ENCODE measurements around the gene NFATC3. TPM values are rescaled to one million over a fixed set of nuclear protein-coding genes. Genes with fewer than 3 reads are reported as not detected.

The NFATC3 gene
- total RNA-seq, 1 experiment from 2014 or later: 33.0 TPM

DNA sequence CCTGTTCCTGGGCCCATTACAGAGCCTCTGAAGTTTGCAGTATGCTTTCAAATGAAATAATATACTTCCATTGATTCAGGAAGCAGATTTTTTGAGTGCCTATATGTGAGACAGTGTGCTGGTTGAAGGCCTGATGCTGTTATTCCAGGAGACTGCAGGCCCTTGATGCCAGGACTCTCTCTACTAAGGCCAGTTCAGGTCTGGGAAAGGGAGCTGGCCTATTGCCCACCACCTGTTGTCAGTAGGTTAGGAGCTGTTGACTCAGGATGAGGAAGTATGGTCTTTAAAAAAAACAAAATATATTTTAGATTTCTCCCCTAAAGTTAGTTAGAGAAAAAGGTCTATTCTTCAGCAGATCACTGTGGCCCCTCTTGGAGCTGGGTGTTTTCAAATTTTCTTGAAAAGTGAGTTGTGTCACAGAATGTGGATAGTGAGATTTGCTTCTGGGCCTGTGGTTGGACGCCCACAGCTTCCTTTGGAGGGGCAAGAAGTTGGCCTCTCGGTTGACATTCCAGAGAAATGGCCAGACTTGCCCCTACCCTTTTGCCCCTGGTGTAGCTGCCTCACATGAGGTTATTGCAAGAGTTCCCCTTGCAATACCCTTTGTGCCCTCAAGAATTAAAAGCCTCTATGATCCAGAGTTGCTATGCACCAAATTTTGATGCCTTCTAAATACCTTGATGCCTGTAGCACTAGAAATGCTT, 142.8 kb downstream of the NFATC3 start:
- Histone ChIP-seq H2BK5ac (ENCODE audit: insufficient read length, low read length) (no peak overlapping the region), H3K18ac (ENCODE audit: insufficient read length, low read depth, low read length) (no peak overlapping the region), H4K20me1 (ENCODE audit: control insufficient read depth, insufficient read depth, insufficient read length) (no peaks in the 10 kb centered on the region), H3K27ac (ENCODE audit: insufficient read length, low read depth, low read length) (no peak overlapping the region), H3K4ac (ENCODE audit: low read depth, low read length) (no peak overlapping the region), H2BK12ac (ENCODE audit: insufficient read length, low read depth, low read length) (no peak overlapping the region), H2AFZ (ENCODE audit: low read length) (no peak overlapping the region), H4K5ac (ENCODE audit: insufficient read length, low read depth, low read length) (no peak overlapping the region), H3K23ac (ENCODE audit: insufficient read length, low read depth, low read length) (no peak overlapping the region), H3K9ac (ENCODE audit: extremely low read depth, insufficient read length, low read length) (no peak overlapping the region), H2AK5ac (ENCODE audit: insufficient read length, low read length) (no peak overlapping the region), H3K79me2 (ENCODE audit: insufficient read depth, low read length) (no peaks in the 10 kb centered on the region), H3K9me3 (ENCODE audit: control insufficient read depth, low read depth, low read length) (no peaks in the 10 kb centered on the region), H3K56ac (ENCODE audit: insufficient read length, low read depth, low read length) (no peak overlapping the region), H3K14ac (ENCODE audit: insufficient read depth, low read length) (no peak overlapping the region), H3K4me1 (ENCODE audit: insufficient read depth, low read length) (no peaks in the 10 kb centered on the region), H2BK15ac (ENCODE audit: low read depth, low read length) (no peak overlapping the region), H3K27me3 (ENCODE audit: insufficient read depth, low read length) (no peaks in the 10 kb centered on the region), H2BK20ac (ENCODE audit: low read depth, low read length, poor library complexity, severe bottlenecking) (no peak overlapping the region), H2BK120ac (ENCODE audit: low read depth, low read length, poor library complexity, severe bottlenecking) (no peak overlapping the region), H3K23me2 (ENCODE audit: insufficient read length, low read depth, low read length, poor library complexity, severe bottlenecking) (no peaks in the 10 kb centered on the region), H3K4me2 (ENCODE audit: insufficient read depth, insufficient read length, low read length) (no peak overlapping the region), H4K91ac (ENCODE audit: insufficient read length, low read depth, low read length) (no peak overlapping the region), H3T11ph (ENCODE audit: low read length) (no peak overlapping the region), H4K8ac (replicated peaks; ENCODE audit: insufficient read length, low read depth, low read length) (no peak overlapping the region), H3K79me1 (ENCODE audit: insufficient read depth, low read depth, low read length, poor library complexity, severe bottlenecking) (no peaks in the 10 kb centered on the region)
- peaks cover 0 to 2% of the 10 kb centered on the region in 2 experiments; a peak in 1 of 4 replicates for H3K4me1 Mint-ChIP-seq
- H3K36me3 Mint-ChIP-seq (ENCODE audit: insufficient read depth in 1 of 3, low read depth in 3 of 3): peaks cover 9 to 46% (median 40%) of the 10 kb centered on the region in 3 experiments; a peak in 6 of 7 replicates
- no peak for DNase-seq
- no peaks in the 10 kb centered on the region for H3K9me3 Mint-ChIP-seq
- TF ChIP-seq, protein P1, sequence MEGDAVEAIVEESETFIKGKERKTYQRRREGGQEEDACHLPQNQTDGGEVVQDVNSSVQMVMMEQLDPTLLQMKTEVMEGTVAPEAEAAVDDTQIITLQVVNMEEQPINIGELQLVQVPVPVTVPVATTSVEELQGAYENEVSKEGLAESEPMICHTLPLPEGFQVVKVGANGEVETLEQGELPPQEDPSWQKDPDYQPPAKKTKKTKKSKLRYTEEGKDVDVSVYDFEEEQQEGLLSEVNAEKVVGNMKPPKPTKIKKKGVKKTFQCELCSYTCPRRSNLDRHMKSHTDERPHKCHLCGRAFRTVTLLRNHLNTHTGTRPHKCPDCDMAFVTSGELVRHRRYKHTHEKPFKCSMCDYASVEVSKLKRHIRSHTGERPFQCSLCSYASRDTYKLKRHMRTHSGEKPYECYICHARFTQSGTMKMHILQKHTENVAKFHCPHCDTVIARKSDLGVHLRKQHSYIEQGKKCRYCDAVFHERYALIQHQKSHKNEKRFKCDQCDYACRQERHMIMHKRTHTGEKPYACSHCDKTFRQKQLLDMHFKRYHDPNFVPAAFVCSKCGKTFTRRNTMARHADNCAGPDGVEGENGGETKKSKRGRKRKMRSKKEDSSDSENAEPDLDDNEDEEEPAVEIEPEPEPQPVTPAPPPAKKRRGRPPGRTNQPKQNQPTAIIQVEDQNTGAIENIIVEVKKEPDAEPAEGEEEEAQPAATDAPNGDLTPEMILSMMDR (conservative IDR thresholded peaks at IDR 0.05): no peak
- no CpG with 5 or more reads among the region's 2 CpGs for WGBS (ENCODE audit: extremely low coverage, insufficient read length, low lambda C conversion rate)
- H3K27me3 Mint-ChIP-seq (ENCODE audit: low read depth): no peaks in the 10 kb centered on the region
- 0 out of 7 replicates have a peak overlapping the region, but pooled peaks of 1 of the 3 experiments have one; percentile 50 for H3K27ac Mint-ChIP-seq
- peak overlapping the region in 1 of 2 experiments; percentile 12; a peak in 1 of 5 replicates for H3K4me3 Mint-ChIP-seq
